HepG2 (cell line): Measurements from ENCODE around the gene STAP2. TPM values are rescaled to one million over a fixed set of nuclear protein-coding genes. Genes with fewer than 3 reads are reported as not detected.

Experiments
- AGO1 ChIP-seq: fragments of 200-400 bp; formaldehyde crosslinking; IDR thresholded peaks from 2 replicates; pipeline ENCODE4 v1.6.1; 2017; ENCODE audit warnings: mild to moderate bottlenecking, low read depth, low read length, moderate library complexity; ENCODE audit not compliant: poor library complexity, severe bottlenecking
- BHLHE40 ChIP-seq: IDR thresholded peaks from 2 replicates; pipeline ENCODE4 v1.6.1; 2011; ENCODE audit warnings: low read length, improper control_type of control experiment
- CEBPB ChIP-seq: IDR thresholded peaks from 2 replicates; pipeline ENCODE4 v1.6.1; 2011; ENCODE audit warnings: low read depth, low read length, improper control_type of control experiment, borderline replicate concordance
- GLI4 ChIP-seq: sonication (generic); formaldehyde crosslinking; IDR thresholded peaks from 2 replicates; pipeline ENCODE4 v1.5.1; 2020; ENCODE audit warnings: missing genetic modification reagents, mild to moderate bottlenecking, moderate library complexity, borderline replicate concordance
- HNF4A ChIP-seq: sonication (generic); formaldehyde crosslinking; IDR thresholded peaks from 2 replicates; pipeline ENCODE4 v1.4.0; 2020; ENCODE audit warnings: missing genetic modification reagents
- KAT7 ChIP-seq: IDR thresholded peaks from 2 replicates; pipeline ENCODE4 v1.6.1; 2018; ENCODE audit warnings: borderline replicate concordance, missing compliant biosample characterization
- KDM6A ChIP-seq: IDR thresholded peaks from 2 replicates; pipeline ENCODE4 v1.6.1; 2016; ENCODE audit warnings: low read depth
- PHB2 ChIP-seq: fragments of 450-650 bp; IDR thresholded peaks from 2 replicates; pipeline ENCODE4 v1.6.1; 2018; ENCODE audit not compliant: partially characterized antibody
- POLR2A ChIP-seq, 2 experiments: IDR thresholded peaks; 2 replicates each; pipeline ENCODE4 v1.6.1; 2011; ENCODE audit warnings: low read depth in 2 of 2, low read length in 2 of 2, mild to moderate bottlenecking in 1 of 2, moderate library complexity in 1 of 2; ENCODE audit not compliant: insufficient read depth in 1 of 2
- RFX3 ChIP-seq: IDR thresholded peaks from 2 replicates; pipeline ENCODE4 v1.6.1; 2016; ENCODE audit warnings: missing biosample characterization, missing genetic modification reagents
- RFXAP ChIP-seq: sonication (generic); formaldehyde crosslinking; IDR thresholded peaks from 2 replicates; pipeline ENCODE4 v1.4.0; 2020; ENCODE audit warnings: missing genetic modification reagents, borderline replicate concordance
- SUZ12 ChIP-seq: fragments of 150-350 bp; IDR thresholded peaks from 2 replicates; pipeline ENCODE4 v1.6.1; 2014; ENCODE audit warnings: low read depth, low read length
- TOE1 ChIP-seq: sonication (generic); formaldehyde crosslinking; IDR thresholded peaks from 2 replicates; pipeline ENCODE4 v1.4.0; 2020; ENCODE audit warnings: mild to moderate bottlenecking, missing genetic modification reagents
- ZBTB42 ChIP-seq: sonication (generic); formaldehyde crosslinking; IDR thresholded peaks from 2 replicates; pipeline ENCODE4 v1.5.0; 2020; ENCODE audit warnings: mild to moderate bottlenecking, missing genetic modification reagents
- ZNF124 ChIP-seq: sonication (generic); formaldehyde crosslinking; IDR thresholded peaks from 2 replicates; pipeline ENCODE4 v1.4.0; 2020; ENCODE audit warnings: missing genetic modification reagents
- ZNF235 ChIP-seq: sonication (generic); formaldehyde crosslinking; IDR thresholded peaks from 2 replicates; pipeline ENCODE4 v1.8.1; 2023; ENCODE audit warnings: mild to moderate bottlenecking, missing genetic modification reagents, borderline replicate concordance
- ZNF296 ChIP-seq: sonication (generic); formaldehyde crosslinking; conservative IDR thresholded peaks from 2 replicates; pipeline ENCODE4 v1.5.0; 2020; ENCODE audit warnings: mild to moderate bottlenecking, missing genetic modification reagents
- ZNF749 ChIP-seq: sonication (generic); formaldehyde crosslinking; IDR thresholded peaks from 2 replicates; pipeline ENCODE4 v1.8.0; 2022; ENCODE audit warnings: mild to moderate bottlenecking, missing genetic modification reagents, moderate library complexity, borderline replicate concordance
- polyA plus RNA-seq, 8 experiments: library from polyadenylated mRNA; depleted of rRNA in 3 of 8; stranded (reverse) in 7 of 8; unstranded in 1 of 8; fragments of >200 nt; fragmentation: Illumina TruSeq in 4 of 8; extraction: Trizol in 4 of 8; gene quantifications; 2 replicates each; pipeline versions ENCODE4 v1.2.1 to v1.2.3, GENCODE V29; 2011 to 2016; ENCODE audit warnings: low read depth in 4 of 8, missing spikeins in 1 of 8, mixed read lengths in 1 of 8; ENCODE audit not compliant: insufficient read depth in 1 of 8
- total RNA-seq, 5 experiments: library from RNA; depleted of rRNA; stranded (reverse); fragments of >200 nt; fragmentation: Illumina TruSeq; extraction: Trizol; gene quantifications; 2 replicates each; pipeline ENCODE4 v1.2.3, GENCODE V29; 2016; ENCODE audit warnings: low read depth in 1 of 5
- TF ChIP-seq, protein P1 (sequence below): sonication (generic); formaldehyde crosslinking; IDR thresholded peaks from 2 replicates; pipeline ENCODE4 v1.9.0; 2021; ENCODE audit warnings: mild to moderate bottlenecking, missing genetic modification reagents
- TF ChIP-seq, protein P2 (sequence below): sonication (generic); formaldehyde crosslinking; IDR thresholded peaks from 2 replicates; pipeline ENCODE4 v1.4.0; 2020; ENCODE audit warnings: missing genetic modification reagents

STAP2 gene
- total and polyA plus RNA-seq, 2 of the 13 experiments (the other 11 are each of a cell fraction or from before 2014, with no cell fraction given), result 39.0 to 43.7 TPM

DNA sequence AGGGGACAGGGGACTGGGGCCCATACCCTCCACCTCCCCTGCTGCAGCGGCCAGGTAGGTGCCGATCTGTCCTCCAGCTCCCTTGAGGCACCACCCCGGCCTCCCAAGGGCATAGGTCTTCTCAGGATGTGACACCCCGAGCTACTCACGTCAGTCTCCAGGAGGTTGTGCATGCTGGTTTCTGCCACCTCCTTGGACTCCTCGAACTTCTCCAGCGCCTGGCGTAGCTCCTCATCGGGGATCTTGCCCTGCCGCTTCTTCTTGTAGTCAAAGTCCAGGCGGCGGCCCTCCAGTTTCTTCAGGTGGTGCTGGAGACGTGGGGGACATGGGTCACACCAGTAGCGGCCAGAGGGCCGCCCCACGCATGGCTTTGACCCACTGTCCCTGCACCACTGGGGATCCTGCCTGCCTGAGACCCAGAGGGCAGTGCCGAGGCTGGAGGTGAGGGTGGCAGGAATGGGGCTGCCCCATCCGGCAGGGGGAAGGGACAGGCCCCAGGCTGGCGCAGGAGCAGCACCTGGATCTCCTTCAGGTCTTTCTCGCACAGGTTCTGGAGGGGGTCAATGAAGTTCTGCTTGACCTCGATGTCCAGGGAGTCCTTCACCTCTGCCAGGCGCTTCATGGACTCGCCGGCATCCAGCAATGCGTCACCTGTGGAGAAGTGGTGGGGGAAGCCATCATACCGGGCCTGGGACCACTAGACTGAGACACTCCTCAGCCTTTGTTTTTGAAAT lies 25.1 kb upstream of the STAP2 start (continued):
- TF ChIP-seq, protein P1, sequence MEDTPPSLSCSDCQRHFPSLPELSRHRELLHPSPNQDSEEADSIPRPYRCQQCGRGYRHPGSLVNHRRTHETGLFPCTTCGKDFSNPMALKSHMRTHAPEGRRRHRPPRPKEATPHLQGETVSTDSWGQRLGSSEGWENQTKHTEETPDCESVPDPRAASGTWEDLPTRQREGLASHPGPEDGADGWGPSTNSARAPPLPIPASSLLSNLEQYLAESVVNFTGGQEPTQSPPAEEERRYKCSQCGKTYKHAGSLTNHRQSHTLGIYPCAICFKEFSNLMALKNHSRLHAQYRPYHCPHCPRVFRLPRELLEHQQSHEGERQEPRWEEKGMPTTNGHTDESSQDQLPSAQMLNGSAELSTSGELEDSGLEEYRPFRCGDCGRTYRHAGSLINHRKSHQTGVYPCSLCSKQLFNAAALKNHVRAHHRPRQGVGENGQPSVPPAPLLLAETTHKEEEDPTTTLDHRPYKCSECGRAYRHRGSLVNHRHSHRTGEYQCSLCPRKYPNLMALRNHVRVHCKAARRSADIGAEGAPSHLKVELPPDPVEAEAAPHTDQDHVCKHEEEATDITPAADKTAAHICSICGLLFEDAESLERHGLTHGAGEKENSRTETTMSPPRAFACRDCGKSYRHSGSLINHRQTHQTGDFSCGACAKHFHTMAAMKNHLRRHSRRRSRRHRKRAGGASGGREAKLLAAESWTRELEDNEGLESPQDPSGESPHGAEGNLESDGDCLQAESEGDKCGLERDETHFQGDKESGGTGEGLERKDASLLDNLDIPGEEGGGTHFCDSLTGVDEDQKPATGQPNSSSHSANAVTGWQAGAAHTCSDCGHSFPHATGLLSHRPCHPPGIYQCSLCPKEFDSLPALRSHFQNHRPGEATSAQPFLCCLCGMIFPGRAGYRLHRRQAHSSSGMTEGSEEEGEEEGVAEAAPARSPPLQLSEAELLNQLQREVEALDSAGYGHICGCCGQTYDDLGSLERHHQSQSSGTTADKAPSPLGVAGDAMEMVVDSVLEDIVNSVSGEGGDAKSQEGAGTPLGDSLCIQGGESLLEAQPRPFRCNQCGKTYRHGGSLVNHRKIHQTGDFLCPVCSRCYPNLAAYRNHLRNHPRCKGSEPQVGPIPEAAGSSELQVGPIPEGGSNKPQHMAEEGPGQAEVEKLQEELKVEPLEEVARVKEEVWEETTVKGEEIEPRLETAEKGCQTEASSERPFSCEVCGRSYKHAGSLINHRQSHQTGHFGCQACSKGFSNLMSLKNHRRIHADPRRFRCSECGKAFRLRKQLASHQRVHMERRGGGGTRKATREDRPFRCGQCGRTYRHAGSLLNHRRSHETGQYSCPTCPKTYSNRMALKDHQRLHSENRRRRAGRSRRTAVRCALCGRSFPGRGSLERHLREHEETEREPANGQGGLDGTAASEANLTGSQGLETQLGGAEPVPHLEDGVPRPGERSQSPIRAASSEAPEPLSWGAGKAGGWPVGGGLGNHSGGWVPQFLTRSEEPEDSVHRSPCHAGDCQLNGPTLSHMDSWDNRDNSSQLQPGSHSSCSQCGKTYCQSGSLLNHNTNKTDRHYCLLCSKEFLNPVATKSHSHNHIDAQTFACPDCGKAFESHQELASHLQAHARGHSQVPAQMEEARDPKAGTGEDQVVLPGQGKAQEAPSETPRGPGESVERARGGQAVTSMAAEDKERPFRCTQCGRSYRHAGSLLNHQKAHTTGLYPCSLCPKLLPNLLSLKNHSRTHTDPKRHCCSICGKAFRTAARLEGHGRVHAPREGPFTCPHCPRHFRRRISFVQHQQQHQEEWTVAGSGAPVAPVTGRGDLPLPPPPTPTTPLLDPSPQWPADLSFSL (CRISPR knock-in tag), result no peak
- no peak for TF ChIP-seq ZNF235 (CRISPR knock-in tag)
- TF ChIP-seq RFX3 (CRISPR knock-in tag), result no peak
- no peak for TF ChIP-seq ZBTB42 (CRISPR knock-in tag)
- no peak for TF ChIP-seq RFXAP (CRISPR knock-in tag)
- no peak for TF ChIP-seq GLI4 (CRISPR knock-in tag)
- TF ChIP-seq ZNF296 (CRISPR knock-in tag), result no peak
- TF ChIP-seq ZNF749 (CRISPR knock-in tag), result no peak
- no peak for TF ChIP-seq PHB2
- peak; percentile 22 for TF ChIP-seq AGO1
- no peak for TF ChIP-seq CEBPB
- no peak for TF ChIP-seq ZNF124
- TF ChIP-seq HNF4A (CRISPR knock-in tag), result no peak
- no peak for TF ChIP-seq KDM6A (CRISPR knock-in tag)
- peak in 1 of 2 experiments; percentile 40; a peak in 2 of 4 replicates for TF ChIP-seq POLR2A (IDR thresholded peaks at IDR 0.05; ENCODE audit: insufficient read depth in 1 of 2, low read depth in 2 of 2, low read length in 2 of 2)
- TF ChIP-seq TOE1 (CRISPR knock-in tag), result no peak
- TF ChIP-seq, protein P2, sequence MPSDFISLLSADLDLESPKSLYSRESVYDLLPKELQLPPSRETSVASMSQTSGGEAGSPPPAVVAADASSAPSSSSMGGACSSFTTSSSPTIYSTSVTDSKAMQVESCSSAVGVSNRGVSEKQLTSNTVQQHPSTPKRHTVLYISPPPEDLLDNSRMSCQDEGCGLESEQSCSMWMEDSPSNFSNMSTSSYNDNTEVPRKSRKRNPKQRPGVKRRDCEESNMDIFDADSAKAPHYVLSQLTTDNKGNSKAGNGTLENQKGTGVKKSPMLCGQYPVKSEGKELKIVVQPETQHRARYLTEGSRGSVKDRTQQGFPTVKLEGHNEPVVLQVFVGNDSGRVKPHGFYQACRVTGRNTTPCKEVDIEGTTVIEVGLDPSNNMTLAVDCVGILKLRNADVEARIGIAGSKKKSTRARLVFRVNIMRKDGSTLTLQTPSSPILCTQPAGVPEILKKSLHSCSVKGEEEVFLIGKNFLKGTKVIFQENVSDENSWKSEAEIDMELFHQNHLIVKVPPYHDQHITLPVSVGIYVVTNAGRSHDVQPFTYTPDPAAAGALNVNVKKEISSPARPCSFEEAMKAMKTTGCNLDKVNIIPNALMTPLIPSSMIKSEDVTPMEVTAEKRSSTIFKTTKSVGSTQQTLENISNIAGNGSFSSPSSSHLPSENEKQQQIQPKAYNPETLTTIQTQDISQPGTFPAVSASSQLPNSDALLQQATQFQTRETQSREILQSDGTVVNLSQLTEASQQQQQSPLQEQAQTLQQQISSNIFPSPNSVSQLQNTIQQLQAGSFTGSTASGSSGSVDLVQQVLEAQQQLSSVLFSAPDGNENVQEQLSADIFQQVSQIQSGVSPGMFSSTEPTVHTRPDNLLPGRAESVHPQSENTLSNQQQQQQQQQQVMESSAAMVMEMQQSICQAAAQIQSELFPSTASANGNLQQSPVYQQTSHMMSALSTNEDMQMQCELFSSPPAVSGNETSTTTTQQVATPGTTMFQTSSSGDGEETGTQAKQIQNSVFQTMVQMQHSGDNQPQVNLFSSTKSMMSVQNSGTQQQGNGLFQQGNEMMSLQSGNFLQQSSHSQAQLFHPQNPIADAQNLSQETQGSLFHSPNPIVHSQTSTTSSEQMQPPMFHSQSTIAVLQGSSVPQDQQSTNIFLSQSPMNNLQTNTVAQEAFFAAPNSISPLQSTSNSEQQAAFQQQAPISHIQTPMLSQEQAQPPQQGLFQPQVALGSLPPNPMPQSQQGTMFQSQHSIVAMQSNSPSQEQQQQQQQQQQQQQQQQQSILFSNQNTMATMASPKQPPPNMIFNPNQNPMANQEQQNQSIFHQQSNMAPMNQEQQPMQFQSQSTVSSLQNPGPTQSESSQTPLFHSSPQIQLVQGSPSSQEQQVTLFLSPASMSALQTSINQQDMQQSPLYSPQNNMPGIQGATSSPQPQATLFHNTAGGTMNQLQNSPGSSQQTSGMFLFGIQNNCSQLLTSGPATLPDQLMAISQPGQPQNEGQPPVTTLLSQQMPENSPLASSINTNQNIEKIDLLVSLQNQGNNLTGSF (CRISPR knock-in tag), result no peak
- TF ChIP-seq SUZ12, result no peak
- TF ChIP-seq KAT7 (CRISPR knock-in tag), result no peak
- no peak for TF ChIP-seq BHLHE40
